NT2/D1 (cell line): Measurements from ENCODE around the gene NR3C2.

Source experiments
- SUZ12 ChIP-seq: IDR thresholded peaks from 2 replicates; pipeline ENCODE4 v1.6.1; 2011; ENCODE audit not compliant: insufficient read length, insufficient read depth; ENCODE audit errors: extremely low read depth
- YY1 ChIP-seq: IDR thresholded peaks from 2 replicates; pipeline ENCODE4 v1.6.1; 2011; ENCODE audit not compliant: insufficient read length, insufficient read depth
- ZNF274 ChIP-seq: IDR thresholded peaks from 2 replicates; pipeline ENCODE4 v1.6.1; 2011; ENCODE audit warnings: mild to moderate bottlenecking, low read depth, low read length

GRCh38 chr4:148286012-148286411, 156.2 kb downstream of the NR3C2 start:
- TF ChIP-seq YY1 (no peak), SUZ12 (no peak), ZNF274 (no peak)
